Measurements from ENCODE around the gene GALNT12.

DNA sequence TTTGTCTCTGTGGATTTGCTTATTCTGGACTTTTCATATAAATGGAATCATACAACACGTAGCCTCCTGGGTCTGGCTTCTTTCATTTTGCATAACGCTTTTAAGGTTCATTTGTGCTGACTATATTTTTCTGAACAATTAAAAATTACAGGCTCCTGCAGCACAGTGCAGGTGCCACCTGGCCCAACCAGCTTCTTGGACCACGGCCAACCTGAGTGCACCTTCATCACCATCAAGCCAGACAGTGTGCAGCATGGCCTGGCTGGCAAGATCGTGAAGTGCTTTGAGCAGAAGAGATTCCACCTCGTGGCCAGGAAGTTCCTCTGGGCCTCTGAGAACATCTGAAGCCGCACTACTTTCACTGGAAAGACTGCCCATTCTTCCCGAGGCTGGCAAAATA is 82.8 kb downstream of the GALNT12 start:
- TF ChIP-seq, protein P1, sequence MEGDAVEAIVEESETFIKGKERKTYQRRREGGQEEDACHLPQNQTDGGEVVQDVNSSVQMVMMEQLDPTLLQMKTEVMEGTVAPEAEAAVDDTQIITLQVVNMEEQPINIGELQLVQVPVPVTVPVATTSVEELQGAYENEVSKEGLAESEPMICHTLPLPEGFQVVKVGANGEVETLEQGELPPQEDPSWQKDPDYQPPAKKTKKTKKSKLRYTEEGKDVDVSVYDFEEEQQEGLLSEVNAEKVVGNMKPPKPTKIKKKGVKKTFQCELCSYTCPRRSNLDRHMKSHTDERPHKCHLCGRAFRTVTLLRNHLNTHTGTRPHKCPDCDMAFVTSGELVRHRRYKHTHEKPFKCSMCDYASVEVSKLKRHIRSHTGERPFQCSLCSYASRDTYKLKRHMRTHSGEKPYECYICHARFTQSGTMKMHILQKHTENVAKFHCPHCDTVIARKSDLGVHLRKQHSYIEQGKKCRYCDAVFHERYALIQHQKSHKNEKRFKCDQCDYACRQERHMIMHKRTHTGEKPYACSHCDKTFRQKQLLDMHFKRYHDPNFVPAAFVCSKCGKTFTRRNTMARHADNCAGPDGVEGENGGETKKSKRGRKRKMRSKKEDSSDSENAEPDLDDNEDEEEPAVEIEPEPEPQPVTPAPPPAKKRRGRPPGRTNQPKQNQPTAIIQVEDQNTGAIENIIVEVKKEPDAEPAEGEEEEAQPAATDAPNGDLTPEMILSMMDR (IDR thresholded peaks at IDR 0.05 in 2 of 3, conservative IDR thresholded peaks at IDR 0.05 in 1 of 3; ENCODE audit: borderline replicate concordance in 1 of 3, insufficient read depth in 1 of 3, low read depth in 2 of 3, low read length in 2 of 3): no peak
- no peak for TF ChIP-seq EZH2 (IDR thresholded peaks at IDR 0.05)
